Gastrocnemius medialis (tissue), 4 donors: ENCODE data around the gene CDC25A.

Experiments
- CTCF ChIP-seq, 5 experiments: fragments of 450-650 bp in 3 of 5; fragments of 200-600 bp in 2 of 5; sonication (generic) in 2 of 5; IDR thresholded peaks in 4 of 5; conservative IDR thresholded peaks in 1 of 5; 1 replicate in 4 of 5; 2 replicates in 1 of 5; pipeline ENCODE4 v1.5.1; 2016 to 2019; ENCODE audit warnings: antibody characterized with exemption in 5 of 5, mild to moderate bottlenecking in 3 of 5, moderate library complexity in 3 of 5
- POLR2A ChIP-seq, 2 donors: fragments of 450-650 bp; IDR thresholded peaks; one replicate each; pipeline ENCODE4 v1.6.1; 2017; ENCODE audit warnings: antibody characterized with exemption in 2 of 2, mild to moderate bottlenecking in 2 of 2, moderate library complexity in 2 of 2

GRCh38 chr3:48135552-48136495, 52.4 kb downstream of the CDC25A start:
- TF ChIP-seq POLR2A (IDR thresholded peaks at IDR 0.05) (no peak), CTCF (IDR thresholded peaks at IDR 0.05 in 4 of 5, conservative IDR thresholded peaks at IDR 0.05 in 1 of 5) (no peak)
